Fibroblast of mammary gland (primary cell): ENCODE results near the gene NEK7.
"Not testable (repeated sequence)": the region's sequence is repeated elsewhere in the genome, so short reads cannot be mapped to it uniquely, and the experiment has no call there.

ENCODE experiments used
- DNase-seq: peaks from one replicate; pipeline ENCODE4 v3.0.0-alpha.2; 2010; ENCODE audit warnings: low read depth
- H3K4me3 ChIP-seq: 2 replicates; pipeline ENCODE4 v1.5.1; 2011; ENCODE audit warnings: low read depth, mild to moderate bottlenecking, low read length, moderate library complexity; ENCODE audit not compliant: control insufficient read depth
- TF ChIP-seq, protein P1 (sequence below): conservative IDR thresholded peaks from 2 replicates; pipeline ENCODE4 v1.5.1; 2011; ENCODE audit warnings: low read depth, low read length, inconsistent platforms; ENCODE audit not compliant: control insufficient read depth, insufficient read depth

Gene NEK7

DNA sequence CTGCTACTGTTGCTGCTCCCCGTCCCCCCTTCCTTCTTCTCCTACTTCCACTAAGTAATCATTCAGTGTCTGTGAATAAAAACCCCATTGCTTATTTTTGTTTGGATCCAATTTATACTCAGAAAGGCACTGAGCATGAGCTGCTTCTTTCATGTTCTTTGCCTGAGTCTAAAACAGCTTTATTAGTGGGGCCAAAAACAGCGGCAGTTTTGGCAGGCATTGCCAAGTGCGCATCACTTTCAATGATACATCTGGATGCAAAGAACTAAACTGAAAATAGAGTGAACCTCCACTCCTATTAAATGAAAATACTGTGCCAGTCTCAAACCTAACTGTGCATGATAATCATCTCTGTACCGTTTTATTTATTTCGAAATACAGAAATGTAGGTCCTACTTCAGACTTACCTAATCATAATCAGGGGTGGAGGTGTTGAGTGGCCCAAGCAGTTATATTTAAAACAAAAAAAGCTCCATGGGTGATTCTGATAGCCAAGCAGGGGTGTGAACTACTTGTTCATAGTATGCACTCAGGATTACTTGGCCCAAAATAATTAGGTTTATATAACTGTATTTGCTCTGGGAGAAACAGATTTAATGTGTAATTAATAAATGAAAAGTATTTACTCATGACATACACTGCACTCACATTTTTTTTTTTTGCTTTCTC, 48.4 kb downstream of the NEK7 start:
- TF ChIP-seq, protein P1, sequence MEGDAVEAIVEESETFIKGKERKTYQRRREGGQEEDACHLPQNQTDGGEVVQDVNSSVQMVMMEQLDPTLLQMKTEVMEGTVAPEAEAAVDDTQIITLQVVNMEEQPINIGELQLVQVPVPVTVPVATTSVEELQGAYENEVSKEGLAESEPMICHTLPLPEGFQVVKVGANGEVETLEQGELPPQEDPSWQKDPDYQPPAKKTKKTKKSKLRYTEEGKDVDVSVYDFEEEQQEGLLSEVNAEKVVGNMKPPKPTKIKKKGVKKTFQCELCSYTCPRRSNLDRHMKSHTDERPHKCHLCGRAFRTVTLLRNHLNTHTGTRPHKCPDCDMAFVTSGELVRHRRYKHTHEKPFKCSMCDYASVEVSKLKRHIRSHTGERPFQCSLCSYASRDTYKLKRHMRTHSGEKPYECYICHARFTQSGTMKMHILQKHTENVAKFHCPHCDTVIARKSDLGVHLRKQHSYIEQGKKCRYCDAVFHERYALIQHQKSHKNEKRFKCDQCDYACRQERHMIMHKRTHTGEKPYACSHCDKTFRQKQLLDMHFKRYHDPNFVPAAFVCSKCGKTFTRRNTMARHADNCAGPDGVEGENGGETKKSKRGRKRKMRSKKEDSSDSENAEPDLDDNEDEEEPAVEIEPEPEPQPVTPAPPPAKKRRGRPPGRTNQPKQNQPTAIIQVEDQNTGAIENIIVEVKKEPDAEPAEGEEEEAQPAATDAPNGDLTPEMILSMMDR, result no peak
- no peak overlapping the region for H3K4me3 ChIP-seq
- DNase-seq, result peak; percentile 57

DNA sequence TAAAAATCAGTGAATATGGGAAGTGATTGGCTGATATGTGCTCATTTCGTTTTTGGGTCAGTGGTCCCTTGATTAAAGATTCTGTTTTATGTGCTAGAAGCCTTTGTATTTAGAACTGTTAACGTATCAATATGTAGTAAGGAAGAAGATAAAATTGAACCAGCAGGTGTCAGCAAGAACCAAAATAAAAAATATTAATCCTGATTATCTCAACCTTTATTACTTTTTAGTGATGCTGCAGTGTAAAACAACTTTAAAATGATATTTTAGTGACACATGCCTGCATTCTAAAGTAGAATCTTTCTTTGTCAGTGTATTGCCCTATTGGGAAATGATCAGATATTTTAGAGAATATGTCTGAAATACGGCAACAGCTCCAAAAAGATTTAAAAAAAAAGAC, 49.5 kb downstream of the NEK7 start:
- H3K4me3 ChIP-seq, result no peak overlapping the region
- DNase-seq, result no peak
- TF ChIP-seq, protein P1, result no peak

DNA sequence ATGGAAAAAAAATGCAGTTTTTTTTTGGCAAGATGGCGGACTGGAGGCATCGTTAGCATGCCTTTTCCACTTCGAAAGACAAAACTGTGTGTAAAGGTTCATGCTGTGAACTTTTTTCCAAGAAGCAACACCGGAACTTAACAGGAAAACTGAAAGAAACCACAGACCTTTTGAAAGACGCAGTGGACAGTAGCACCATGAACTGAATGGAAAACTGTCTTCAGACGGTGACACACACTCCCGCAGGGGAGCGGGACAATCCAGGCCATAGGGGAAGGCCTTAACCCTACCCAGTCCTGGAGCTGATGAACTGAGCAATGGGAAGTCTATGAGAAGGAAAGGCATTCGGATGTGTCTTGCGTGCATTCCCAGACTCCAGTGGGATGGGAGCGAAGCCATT, 54.9 kb downstream of the NEK7 start:
- DNase-seq, result no peak
- TF ChIP-seq, protein P1, result no peak
- H3K4me3 ChIP-seq, result no peak overlapping the region

DNA sequence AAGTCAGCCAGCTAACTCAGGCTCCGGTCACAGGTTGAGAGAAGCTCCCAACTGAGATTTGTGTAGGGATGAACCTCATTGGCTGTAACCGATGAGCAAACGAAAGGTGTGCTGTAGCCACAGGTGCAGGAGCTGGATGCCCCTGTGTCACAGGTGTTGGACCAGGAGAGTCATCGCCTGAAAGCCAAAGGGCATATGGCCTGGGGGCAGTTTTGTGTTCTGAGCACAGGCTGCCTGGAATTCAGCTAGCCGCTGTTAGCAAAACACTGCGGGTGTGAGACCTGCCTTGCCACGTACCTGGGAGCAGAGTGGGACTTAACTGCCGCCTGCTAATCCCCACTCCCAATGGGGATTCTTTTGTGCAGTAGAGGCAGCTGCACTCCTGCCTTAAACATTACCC, 55.3 kb downstream of the NEK7 start:
- DNase-seq, result no peak
- TF ChIP-seq, protein P1, result no peak
- H3K4me3 ChIP-seq, result no peak overlapping the region

DNA sequence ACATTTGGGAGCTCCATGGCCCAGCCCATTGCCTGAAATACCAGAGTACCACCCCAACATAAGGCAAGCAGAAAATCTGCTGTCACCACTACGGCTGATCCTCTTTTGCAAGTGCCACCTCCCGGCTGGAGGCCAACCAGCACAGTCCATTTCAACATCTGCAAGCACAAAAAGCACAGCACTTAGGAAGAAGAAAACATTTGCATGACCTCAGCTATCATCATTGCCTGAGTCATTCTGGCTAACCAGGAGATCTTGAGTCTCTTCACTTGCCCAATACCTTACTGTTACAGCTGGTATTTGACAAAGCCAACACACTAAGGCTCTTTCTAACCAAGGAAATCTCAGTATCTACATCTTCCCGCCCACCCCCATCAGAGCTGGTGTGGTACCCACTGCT, 55.9 kb downstream of the NEK7 start:
- peak; percentile 99 for DNase-seq

DNA sequence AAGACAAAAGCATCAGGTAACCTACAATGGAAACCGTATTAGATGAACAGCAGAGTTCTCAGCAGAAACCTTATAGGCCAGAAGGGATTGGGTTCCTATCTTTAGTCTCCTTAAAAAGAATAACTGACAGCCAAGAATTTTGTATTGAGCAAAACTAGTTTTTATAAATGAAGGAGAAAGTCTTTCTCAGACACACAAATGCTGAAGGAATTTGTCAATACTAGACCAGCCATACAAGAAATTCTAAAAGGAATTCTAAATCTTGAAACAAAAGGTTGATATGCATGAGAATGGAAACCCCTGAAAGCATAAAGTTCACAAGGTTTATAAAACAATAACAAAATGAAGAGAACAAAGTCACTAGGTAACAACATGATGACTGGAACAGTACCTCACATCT, 58.1 kb downstream of the NEK7 start:
- no peak for DNase-seq
- H3K4me3 ChIP-seq, result no peak overlapping the region
- TF ChIP-seq, protein P1, result no peak

More for the DNA sequence above, 55.9 kb downstream of the NEK7 start:
- TF ChIP-seq, protein P1, result peak; percentile 18
- no peak overlapping the region for H3K4me3 ChIP-seq

DNA sequence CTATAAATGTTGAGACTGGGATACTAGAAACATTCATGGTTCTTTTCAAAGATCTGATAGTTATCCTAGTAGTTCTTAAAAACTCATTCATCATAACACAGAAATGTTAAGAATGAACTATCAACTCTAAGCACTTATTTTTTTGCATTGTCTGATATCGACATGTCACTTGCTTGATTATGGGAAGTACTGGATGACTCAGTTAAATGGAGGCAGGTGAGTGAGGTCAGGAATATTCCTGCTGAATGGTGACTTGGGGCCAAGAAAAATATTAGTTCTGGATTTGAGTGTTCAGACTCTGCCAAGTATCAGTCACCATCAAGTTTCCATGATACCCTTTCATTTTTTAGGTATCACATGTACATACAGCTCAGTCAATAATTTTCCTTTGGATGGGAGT, 63.6 kb downstream of the NEK7 start:
- peak; percentile 95 for DNase-seq
- no peak overlapping the region for H3K4me3 ChIP-seq
- TF ChIP-seq, protein P1, result no peak

DNA sequence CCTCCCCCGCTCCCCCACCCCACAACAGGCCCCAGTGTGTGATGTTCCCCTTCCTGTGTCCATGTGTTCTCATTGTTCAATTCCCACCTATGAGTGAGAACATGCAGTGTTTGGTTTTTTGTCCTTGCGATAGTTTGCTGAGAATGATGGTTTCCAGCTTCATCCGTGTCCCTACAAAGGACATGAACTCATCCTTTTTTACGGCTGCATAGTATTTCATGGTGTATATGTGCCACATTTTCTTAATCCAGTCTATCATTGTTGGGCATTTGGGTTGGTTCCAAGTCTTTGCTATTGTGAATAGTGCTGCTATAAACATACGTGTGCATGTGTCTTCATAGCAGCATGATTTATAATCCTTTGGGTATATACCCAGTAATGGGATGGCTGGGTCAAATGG, 70.2 kb downstream of the NEK7 start:
- not testable (repeated sequence) for DNase-seq, H3K4me3 ChIP-seq

DNA sequence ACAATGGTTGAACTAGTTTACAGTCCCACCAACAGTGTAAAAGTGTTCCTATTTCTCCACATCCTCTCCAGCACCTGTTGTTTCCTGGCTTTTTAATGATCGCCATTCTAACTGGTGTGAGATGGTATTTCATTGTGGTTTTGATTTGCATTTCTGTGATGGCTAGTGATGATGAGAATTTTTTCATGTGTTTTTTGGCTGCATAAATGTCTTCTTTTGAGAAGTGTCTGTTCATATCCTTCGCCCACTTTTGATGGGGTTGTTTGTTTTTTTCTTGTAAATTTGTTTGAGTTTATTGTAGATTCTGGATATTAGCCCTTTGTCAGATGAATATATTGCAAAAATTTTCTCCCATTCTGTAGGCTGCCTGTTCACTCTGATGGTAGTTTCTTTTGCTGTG, 70.7 kb downstream of the NEK7 start:
- H3K4me3 ChIP-seq, DNase-seq: not testable (repeated sequence)
